SK-N-SH (cell line): Measurements from ENCODE around the gene CPS1.

Experiments
- CTCF ChIP-seq: fragments of 200-600 bp; sonication (generic); IDR thresholded peaks from 2 replicates; pipeline ENCODE4 v1.6.1; 2017; ENCODE audit warnings: antibody characterized with exemption, mild to moderate bottlenecking, moderate library complexity
- FOXM1 ChIP-seq: IDR thresholded peaks from 2 replicates; pipeline ENCODE4 v1.4.0; 2012; ENCODE audit warnings: low read depth, mild to moderate bottlenecking
- MEF2A ChIP-seq: IDR thresholded peaks from 2 replicates; pipeline ENCODE4 v1.4.0; 2012; ENCODE audit warnings: low read depth, borderline replicate concordance
- TAF1 ChIP-seq: IDR thresholded peaks from 2 replicates; pipeline ENCODE4 v1.6.1; 2012; ENCODE audit warnings: low read depth, mild to moderate bottlenecking, low read length, moderate library complexity, borderline replicate concordance
- TEAD4 ChIP-seq: IDR thresholded peaks from 2 replicates; pipeline ENCODE4 v1.4.0; 2012; ENCODE audit warnings: mild to moderate bottlenecking, borderline replicate concordance; ENCODE audit not compliant: insufficient read depth

- TF ChIP-seq CTCF = no peak
- TF ChIP-seq TEAD4 = no peak
- no peak for TF ChIP-seq FOXM1
- no peak for TF ChIP-seq TAF1
- TF ChIP-seq MEF2A = no peak
Measured at GRCh38 chr2:210681491-210681890, 125.1 kb downstream of the CPS1 start.
